Right cardiac atrium (tissue), 5 donors: ENCODE measurements around the gene STK39. TPM values are rescaled to one million over a fixed set of nuclear protein-coding genes. Genes with fewer than 3 reads are reported as not detected.

Source experiments
- ATAC-seq, 2 donors: fragments of 200-7000 bp; cut with Tn5 transposase; one replicate each; pipeline versions ENCODE4 v1.8.0 to v1.9.1; 2020; ENCODE audit warnings: moderate library complexity in 2 of 2, mild to moderate bottlenecking in 1 of 2
- DNase-seq, 3 donors: peaks; one replicate each; pipeline ENCODE4 v3.0.0-alpha.2; 2020
- H3K27ac ChIP-seq: one replicate; pipeline ENCODE4 v1.5.1; 2013; ENCODE audit warnings: mild to moderate bottlenecking, low read length, control low read depth, moderate library complexity
- H3K27me3 ChIP-seq: one replicate; pipeline ENCODE4 v1.6.1; 2013; ENCODE audit not compliant: control insufficient read depth, insufficient read depth
- H3K4me1 ChIP-seq: one replicate; pipeline ENCODE4 v1.6.1; 2013; ENCODE audit warnings: low read length; ENCODE audit not compliant: control insufficient read depth, insufficient read depth
- H3K4me3 ChIP-seq: one replicate; pipeline ENCODE4 v1.5.1; 2013; ENCODE audit warnings: low read length, control low read depth
- H3K9me3 ChIP-seq: one replicate; pipeline ENCODE4 v1.6.1; 2013; ENCODE audit warnings: low read length; ENCODE audit not compliant: control insufficient read depth
- WGBS: extraction: QIAGEN DNeasy Blood & Tissue Kit; methylation state at CpG from one replicate; pipeline ENCODE4 v1.1.7; 2013; 5-methylcytosine and 5-hydroxymethylcytosine counted together
- intact Hi-C, 4 donors: fragments of 100-400 bp; cut with DNase I; formaldehyde crosslinking; loops; one replicate each; pipeline versions ENCODE4 v1.11.0 to v1.14.0; 2022 to 2023
- polyA plus RNA-seq: library from polyadenylated mRNA; stranded (reverse); fragments of 200-250 nt; gene quantifications from one replicate; pipeline ENCODE4 v1.2.3, GENCODE V29; 2013
- total RNA-seq, 4 donors: library from RNA; stranded (reverse); fragmentation: NEBNext Ultra II Directional; extraction: Animal tissue kit (Norgen Biotek cat#: 25700); gene quantifications; one replicate each; pipeline ENCODE4 v1.2.1, GENCODE V29; 2021
- donor health status: healthy with polysubstance abuse.
- donor health status: DM: no; HTN: yes; CAD: no.
- donor health status: DM: no; HTN: no; CAD: no.
- donor health status: DM: no; HTN: yes; CAD: no; lungs with severe emphysema.
- donor health status: DM: yes; HTN: yes; CAD: no.

STK39 gene
- total and polyA plus RNA-seq, 5 donors = 9.0 to 10.5 (median 10.2) TPM

DNA sequence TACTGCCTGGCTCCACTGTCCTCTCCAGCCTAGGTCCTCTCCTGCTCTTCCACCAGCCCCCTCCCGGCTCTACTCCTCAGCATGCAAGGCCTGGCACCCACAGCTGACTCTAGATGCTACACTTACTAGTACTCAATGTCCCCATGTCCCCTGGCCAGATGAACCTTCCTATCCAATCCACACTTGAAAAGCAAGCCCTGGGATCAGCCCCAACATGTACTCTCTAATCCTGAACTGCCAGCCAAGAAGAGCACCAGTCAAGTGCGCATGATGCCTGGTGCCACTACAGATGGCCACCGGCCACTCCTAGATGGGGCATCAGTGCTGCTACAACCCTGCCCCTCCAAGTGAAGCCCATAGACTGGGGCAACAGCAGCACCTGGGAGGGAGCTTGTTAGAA, 168.2 kb downstream of the STK39 start:
- H3K27ac ChIP-seq = no peak overlapping the region
- no peaks in the 10 kb centered on the region for H3K27me3 ChIP-seq
- ATAC-seq = peak in 1 of 2 donors; percentile 48
- no peak overlapping the region for H3K4me3 ChIP-seq
- no peaks in the 10 kb centered on the region for H3K9me3 ChIP-seq
- 89% methylated on average over 3 of the region's 3 CpGs for WGBS
- H3K4me1 ChIP-seq = no peaks in the 10 kb centered on the region
- intact Hi-C loops = no loop called here
- DNase-seq = peak in 1 of 3 donors; percentile 33

DNA sequence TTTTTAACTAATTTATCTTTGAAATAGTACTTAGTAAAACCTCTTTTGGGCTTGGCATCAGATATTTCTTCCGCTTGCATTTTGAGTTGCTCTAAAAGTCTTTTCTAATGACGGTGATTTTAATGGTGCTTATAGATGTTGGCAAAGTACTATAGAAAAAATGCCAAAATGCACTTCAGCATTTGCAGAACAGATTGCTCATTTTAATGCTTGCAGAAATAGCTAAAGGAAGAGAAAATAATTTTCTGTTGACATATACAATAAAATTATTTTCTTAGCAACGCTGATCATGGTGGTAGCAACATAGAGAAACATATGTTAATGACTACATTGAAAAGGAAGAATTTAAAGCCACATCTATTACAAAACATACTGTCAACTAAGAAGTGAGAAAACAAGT, 170.7 kb downstream of the STK39 start:
- Histone ChIP-seq H3K4me1 (no peaks in the 10 kb centered on the region), H3K4me3 (no peak overlapping the region), H3K27ac (no peak overlapping the region), H3K27me3 (no peaks in the 10 kb centered on the region), H3K9me3 (no peaks in the 10 kb centered on the region)
- WGBS = 72% methylated on average over 3 of the region's 3 CpGs
- ATAC-seq (no peak), DNase-seq (no peak)
- intact Hi-C loops = no loop called here

DNA sequence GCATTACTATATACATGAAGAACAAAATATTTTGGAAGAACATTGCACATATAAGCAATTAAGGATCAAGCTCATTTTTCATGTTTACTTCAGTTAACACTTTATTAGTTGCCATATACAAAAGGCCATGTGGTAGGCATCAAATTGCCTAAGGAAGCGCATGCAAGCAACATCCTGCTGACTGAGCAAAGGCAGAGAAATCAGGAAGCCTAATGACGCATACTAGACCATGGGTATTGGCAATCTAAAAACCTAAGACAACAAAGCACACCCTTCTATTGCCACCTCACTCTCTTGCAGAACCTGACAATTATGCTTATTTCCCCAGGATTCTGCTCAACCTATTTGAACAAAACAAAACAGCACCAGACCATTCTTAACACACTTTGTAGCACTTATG, 171.9 kb downstream of the STK39 start:
- Histone ChIP-seq H3K4me3 (no peak overlapping the region), H3K9me3 (no peaks in the 10 kb centered on the region), H3K27ac (no peak overlapping the region), H3K27me3 (no peaks in the 10 kb centered on the region), H3K4me1 (no peaks in the 10 kb centered on the region)
- ATAC-seq (no peak), DNase-seq (no peak)
- intact Hi-C loops = no loop called here
- WGBS = 92% methylated on average over 2 of the region's 2 CpGs

DNA sequence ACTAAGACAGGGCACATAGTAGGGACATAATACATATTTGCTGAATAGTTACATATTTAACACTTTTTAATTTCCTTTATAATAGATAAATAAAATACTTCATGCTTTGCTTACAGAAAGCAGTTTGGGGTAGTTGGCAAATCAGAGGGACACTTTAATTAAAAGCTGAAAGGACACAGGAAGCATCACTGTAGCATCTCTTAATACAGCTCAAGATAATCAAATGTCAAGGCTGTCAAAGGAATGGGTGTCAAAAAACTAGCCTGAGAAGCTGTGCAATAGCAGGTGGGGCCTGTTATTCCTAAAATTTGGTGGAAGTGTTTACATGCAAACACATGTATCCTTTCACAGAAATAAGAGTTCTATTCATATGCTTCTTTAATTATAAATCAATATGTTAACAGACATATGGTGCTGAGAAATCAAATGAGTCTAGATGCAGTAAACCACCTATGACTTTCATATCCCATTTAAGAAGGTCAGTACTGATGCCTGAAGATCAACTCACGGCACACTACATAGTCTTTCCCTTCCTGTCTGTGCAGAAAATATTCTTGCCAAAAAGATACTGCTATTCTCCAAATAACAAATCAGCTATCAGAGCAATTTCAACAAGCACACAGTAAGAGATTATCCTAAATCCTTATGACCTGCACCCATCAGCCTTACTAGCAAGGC, 174.6 kb downstream of the STK39 start:
- WGBS = 42% methylated on average over 1 of the region's 1 CpG
- Histone ChIP-seq H3K9me3 (no peaks in the 10 kb centered on the region), H3K4me3 (no peak overlapping the region), H3K27ac (no peak overlapping the region), H3K4me1 (no peaks in the 10 kb centered on the region), H3K27me3 (no peaks in the 10 kb centered on the region)
- DNase-seq = no peak
- intact Hi-C loops = no loop called here
- no peak for ATAC-seq

DNA sequence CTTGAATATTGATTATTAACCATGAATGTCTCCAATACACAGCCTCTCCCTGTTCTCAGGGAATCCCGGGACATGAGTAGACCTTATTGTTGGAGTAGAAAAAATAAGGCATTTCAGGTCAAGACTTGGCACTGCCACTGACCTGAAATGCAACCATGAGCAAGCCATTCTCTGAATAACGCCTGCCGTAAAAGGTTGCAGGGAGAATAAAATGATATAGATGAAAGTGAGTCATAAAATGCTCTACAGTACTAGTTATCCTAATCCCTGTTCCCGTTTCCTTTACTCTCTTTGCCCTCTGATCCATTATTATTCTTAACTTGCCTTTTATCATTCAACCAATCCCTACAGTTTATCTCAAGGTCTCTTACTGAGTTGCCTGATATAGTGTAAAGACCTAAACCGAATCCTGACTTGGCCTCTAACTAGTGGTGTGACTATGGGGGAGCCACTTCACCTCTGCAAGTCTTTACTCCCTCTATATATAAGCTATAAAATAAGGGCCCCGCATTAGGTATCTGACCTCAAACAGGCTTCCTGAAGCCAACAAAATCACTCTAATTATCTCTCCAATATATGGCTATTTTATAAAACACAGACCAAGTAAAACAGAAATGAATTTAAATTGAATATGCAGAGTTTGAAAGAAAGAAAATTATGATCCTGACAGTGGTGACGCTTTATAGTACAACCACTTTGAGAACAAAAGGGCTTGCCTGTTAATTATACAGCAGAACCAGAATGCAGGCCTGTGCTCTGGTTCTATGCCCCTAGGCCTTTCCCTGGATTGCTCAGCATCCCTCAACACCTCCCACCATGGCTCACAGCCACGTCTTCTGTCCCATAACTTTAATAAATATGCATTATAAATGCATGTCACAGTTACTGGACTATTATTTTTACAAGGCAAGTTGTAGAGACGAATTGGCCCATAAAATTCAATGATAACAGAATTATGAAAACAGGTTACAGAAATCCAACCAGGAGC, 183.1 kb downstream of the STK39 start:
- no peak for ATAC-seq
- DNase-seq = no peak
- Histone ChIP-seq H3K9me3 (no peaks in the 10 kb centered on the region), H3K27ac (no peak overlapping the region), H3K4me3 (no peak overlapping the region), H3K27me3 (no peaks in the 10 kb centered on the region), H3K4me1 (no peaks in the 10 kb centered on the region)
- intact Hi-C loops = no loop called here
- 94% methylated on average over 9 of the region's 9 CpGs for WGBS

DNA sequence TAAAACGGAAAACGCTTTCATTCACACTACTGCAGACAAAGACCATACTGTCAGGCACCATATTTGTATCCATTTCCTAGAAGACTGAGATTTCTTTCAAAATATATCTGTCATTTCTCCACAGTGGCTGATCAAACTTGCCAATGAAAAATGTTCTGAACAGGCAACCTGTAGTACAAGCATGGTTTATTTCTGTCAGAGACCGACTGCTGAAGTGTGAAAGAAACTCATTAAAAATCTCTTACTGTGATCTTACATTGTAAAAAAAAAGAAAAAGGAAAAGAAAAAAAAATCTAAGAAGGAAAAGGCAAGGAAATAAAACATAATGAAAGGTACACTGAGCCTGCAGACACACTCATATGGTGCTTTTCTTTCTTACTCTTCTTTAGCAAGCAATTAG, 184.5 kb downstream of the STK39 start:
- Histone ChIP-seq H3K27me3 (no peaks in the 10 kb centered on the region), H3K9me3 (no peaks in the 10 kb centered on the region), H3K27ac (no peak overlapping the region), H3K4me1 (no peaks in the 10 kb centered on the region), H3K4me3 (no peak overlapping the region)
- intact Hi-C loops = no loop called here
- no peak for DNase-seq
- ATAC-seq = no peak
- WGBS = 88% methylated on average over 3 of the region's 3 CpGs

DNA sequence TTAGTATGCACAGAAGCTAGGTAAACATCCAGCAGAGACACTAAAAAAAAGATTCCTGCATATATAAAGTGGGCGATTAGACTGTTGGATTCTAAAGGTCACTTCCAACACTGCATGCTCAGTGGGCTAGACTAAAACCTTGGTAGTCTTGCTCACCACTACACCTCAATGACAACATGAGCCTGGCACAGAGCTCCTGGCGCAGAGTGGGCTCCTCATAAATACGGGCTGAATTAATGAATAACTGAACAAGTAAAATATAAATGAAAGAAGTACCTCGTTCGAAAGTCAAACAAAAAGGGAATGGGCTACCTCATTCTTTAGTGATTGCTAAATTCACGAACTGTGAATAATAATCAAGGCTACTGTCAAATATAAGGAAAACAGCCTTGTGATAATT, 185.3 kb downstream of the STK39 start:
- intact Hi-C loops = no loop called here
- Histone ChIP-seq H3K4me3 (no peak overlapping the region), H3K27ac (no peak overlapping the region), H3K9me3 (no peaks in the 10 kb centered on the region), H3K4me1 (no peaks in the 10 kb centered on the region), H3K27me3 (no peaks in the 10 kb centered on the region)
- 96% methylated on average over 6 of the region's 6 CpGs for WGBS
- ATAC-seq (no peak), DNase-seq (no peak)

DNA sequence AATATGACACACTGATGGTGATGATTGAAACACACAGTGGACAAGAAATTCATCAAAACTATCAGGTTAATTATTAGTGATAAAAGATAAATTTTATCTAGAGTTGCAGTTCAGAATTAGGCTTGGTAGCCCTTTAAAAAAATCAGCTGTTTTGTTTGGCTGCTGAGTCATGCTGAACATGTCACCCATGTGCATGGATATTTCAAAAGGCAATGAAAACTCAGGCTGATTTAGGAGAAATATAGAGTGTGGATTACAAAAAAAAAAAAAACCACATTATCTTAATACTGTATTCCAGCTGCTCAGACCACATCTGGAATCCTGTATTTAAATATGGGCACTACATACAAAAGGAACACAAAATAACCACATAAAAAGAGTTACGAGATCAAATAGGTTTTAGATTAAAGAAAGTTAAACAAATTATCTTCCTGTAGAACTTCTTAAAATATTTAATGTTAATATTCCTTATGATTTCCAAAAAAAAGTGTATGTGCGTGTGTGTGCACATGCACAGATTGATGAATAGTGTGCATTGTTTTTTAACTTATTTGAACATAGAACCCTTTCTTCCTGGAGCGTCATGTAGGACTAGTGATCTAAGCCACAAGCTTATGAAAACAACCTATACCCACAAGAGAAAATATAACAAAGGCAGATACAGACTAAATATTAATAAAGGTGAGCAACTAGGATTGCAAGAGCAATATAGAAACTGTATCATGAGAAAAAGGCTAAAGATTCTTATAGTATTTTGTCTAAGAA, 186.2 kb downstream of the STK39 start:
- Histone ChIP-seq H3K27me3 (no peaks in the 10 kb centered on the region), H3K9me3 (no peaks in the 10 kb centered on the region), H3K27ac (no peak overlapping the region), H3K4me3 (no peak overlapping the region), H3K4me1 (no peaks in the 10 kb centered on the region)
- 94% methylated on average over 3 of the region's 3 CpGs for WGBS
- no peak for DNase-seq
- ATAC-seq = no peak
- intact Hi-C loops = no loop called here

DNA sequence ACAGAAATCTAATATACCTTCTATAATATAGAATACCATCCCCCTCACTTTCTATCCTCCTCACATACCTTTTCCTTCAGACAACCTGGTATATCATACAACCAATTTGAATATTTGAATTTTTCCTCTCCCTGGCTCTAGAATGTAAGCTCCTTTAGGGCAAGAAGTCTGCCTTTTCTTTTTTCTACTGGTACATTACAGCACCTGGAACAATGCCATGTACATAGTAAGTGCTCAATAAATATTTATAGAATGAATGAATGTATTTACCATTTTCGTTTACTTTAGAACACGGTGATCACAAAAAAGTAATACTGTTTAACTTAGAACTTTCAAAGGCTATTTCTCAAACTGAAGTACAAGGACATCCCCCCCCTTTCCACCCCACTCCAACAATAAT, 187.6 kb downstream of the STK39 start:
- intact Hi-C loops = no loop called here
- no peak overlapping the region for H3K27ac ChIP-seq
- DNase-seq = no peak
- H3K4me1 ChIP-seq = no peaks in the 10 kb centered on the region
- no peaks in the 10 kb centered on the region for H3K27me3 ChIP-seq
- ATAC-seq = no peak
- no peak overlapping the region for H3K4me3 ChIP-seq
- over 99% methylated on average over 2 of the region's 2 CpGs for WGBS
- no peaks in the 10 kb centered on the region for H3K9me3 ChIP-seq

DNA sequence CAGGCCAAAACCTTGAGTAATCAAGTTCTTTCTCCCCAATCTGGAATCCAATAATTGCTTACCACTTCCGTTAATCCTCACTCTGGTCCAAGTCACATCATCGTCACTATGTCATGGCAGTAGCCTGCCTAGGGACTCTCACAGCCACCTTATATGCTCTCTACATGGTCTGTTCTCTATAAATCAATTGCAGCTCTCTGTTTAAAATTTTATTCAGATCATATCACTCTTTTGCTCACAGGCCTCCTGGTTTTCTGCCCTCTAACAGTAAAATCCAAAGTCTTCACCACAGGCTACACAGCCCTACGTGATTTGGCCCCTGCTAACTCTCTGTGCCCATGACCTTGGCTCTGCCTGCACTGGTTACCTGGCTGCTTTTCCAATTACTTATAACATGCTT, 188.7 kb downstream of the STK39 start:
- intact Hi-C loops = no loop called here
- Histone ChIP-seq H3K9me3 (no peaks in the 10 kb centered on the region), H3K4me1 (no peaks in the 10 kb centered on the region), H3K4me3 (no peak overlapping the region), H3K27ac (no peak overlapping the region), H3K27me3 (no peaks in the 10 kb centered on the region)
- ATAC-seq (no peak), DNase-seq (no peak)
- WGBS = 98% methylated on average over 3 of the region's 3 CpGs

DNA sequence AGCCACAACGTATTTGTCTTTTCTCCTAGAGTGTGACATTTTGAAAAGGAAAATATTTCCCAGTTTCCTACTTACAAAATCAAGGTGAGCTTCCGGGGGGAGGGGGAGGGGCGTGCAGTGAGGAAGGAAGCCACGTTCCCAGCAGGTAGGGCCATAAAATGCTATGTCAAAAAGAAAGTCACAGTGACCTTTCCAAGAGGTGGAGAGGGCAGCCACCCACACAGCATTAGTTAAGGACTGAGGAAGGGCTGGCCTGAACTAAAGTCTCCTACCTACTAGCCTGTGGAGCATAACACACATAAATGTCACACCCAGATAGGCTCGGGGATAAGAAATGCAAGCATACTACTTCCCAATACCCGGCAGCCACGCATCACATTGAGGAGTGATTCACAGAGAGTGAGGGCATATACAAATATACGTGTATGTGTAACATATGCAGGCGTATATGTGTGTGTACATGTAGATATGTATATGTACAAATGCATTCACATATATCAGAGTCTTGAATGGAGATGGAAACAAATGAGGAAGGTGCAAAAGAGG, 191.1 kb downstream of the STK39 start:
- no peak for ATAC-seq
- 93% methylated on average over 9 of the region's 9 CpGs for WGBS

More for the DNA sequence above, 191.1 kb downstream of the STK39 start:
- no peak overlapping the region for H3K27ac ChIP-seq
- H3K4me1 ChIP-seq = no peaks in the 10 kb centered on the region
- H3K27me3 ChIP-seq = no peaks in the 10 kb centered on the region
- no peaks in the 10 kb centered on the region for H3K9me3 ChIP-seq
- no peak overlapping the region for H3K4me3 ChIP-seq
- no peak for DNase-seq
- intact Hi-C loops = no loop called here
